Breast epithelium (tissue), 3 donors: Measurements from ENCODE around the gene C12orf57.

Experiments
- POLR2AphosphoS5 ChIP-seq, 3 donors: sonication (generic); formaldehyde crosslinking; IDR thresholded peaks; one replicate each; pipeline ENCODE4 v1.6.1; 2017; ENCODE audit warnings: antibody characterized with exemption in 3 of 3
- TF ChIP-seq, protein P1 (sequence below), 3 donors: fragments of 450-650 bp; IDR thresholded peaks; one replicate each; pipeline ENCODE4 v1.5.1; 2016 to 2017; ENCODE audit warnings: antibody characterized with exemption in 3 of 3, mild to moderate bottlenecking in 3 of 3, moderate library complexity in 3 of 3

DNA sequence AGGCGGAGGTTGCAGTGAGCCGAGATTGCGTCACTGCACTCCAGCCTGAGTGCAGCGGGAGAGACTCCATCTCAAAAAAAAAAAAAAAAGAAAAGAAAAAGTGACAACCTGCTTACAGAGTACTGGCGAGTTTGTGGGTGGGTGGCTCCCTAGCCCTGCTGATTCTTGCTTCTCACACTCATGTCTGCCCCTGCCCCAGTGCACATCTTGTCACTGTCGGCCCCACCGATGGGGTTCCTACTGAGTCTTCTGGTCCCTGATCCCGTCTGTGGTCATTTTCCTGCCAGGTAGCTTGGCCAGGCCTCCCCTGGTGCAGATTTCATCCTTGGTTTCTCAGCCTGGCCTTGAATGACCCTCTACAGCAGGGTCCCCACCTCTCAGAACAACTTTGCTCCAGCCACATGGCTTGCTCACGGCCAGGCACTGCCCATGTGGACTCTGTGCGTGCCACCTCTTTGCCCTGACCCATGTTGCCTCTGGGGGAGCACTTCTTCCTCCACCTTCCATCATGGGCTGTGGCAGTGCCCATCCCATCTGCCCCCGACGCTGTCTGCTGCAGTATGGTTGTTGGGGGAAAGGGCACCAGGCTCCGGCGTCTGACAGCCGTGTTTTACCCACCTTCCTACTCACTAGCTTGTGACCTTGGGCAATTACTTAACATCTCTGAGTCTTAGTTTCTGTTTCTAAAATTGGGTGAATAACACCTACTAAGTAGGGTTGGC lies 5.2 kb downstream of the C12orf57 start:
- TF ChIP-seq, protein P1, sequence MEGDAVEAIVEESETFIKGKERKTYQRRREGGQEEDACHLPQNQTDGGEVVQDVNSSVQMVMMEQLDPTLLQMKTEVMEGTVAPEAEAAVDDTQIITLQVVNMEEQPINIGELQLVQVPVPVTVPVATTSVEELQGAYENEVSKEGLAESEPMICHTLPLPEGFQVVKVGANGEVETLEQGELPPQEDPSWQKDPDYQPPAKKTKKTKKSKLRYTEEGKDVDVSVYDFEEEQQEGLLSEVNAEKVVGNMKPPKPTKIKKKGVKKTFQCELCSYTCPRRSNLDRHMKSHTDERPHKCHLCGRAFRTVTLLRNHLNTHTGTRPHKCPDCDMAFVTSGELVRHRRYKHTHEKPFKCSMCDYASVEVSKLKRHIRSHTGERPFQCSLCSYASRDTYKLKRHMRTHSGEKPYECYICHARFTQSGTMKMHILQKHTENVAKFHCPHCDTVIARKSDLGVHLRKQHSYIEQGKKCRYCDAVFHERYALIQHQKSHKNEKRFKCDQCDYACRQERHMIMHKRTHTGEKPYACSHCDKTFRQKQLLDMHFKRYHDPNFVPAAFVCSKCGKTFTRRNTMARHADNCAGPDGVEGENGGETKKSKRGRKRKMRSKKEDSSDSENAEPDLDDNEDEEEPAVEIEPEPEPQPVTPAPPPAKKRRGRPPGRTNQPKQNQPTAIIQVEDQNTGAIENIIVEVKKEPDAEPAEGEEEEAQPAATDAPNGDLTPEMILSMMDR (IDR thresholded peaks at IDR 0.05) = no peak
- TF ChIP-seq POLR2AphosphoS5 (IDR thresholded peaks at IDR 0.05) = no peak
